Large intestine (tissue), 3 donors: ENCODE results near the gene CHD2. TPM values are rescaled to one million over a fixed set of nuclear protein-coding genes. Genes with fewer than 3 reads are reported as not detected.

Source experiments
- DNase-seq, 2 donors: peaks; one replicate each; pipeline versions ENCODE4 v3.0.0 to v3.0.0-alpha.2; 2013
- H3K27ac ChIP-seq: one replicate; pipeline ENCODE4 v1.5.1; 2013; ENCODE audit warnings: low read length
- H3K27me3 ChIP-seq: 2 replicates; pipeline ENCODE4 v1.6.1; 2013; ENCODE audit warnings: low read length; ENCODE audit not compliant: control insufficient read depth, insufficient read depth
- H3K36me3 ChIP-seq: 2 replicates; pipeline ENCODE4 v1.6.1; 2013; ENCODE audit warnings: low read length; ENCODE audit not compliant: control insufficient read depth, insufficient read depth
- H3K4me1 ChIP-seq: one replicate; pipeline ENCODE4 v1.6.1; 2013; ENCODE audit warnings: low read length; ENCODE audit not compliant: control insufficient read depth, insufficient read depth
- H3K4me3 ChIP-seq: one replicate; pipeline ENCODE4 v1.5.1; 2013; ENCODE audit warnings: low read length
- H3K9me3 ChIP-seq: one replicate; pipeline ENCODE4 v1.6.1; 2013; ENCODE audit warnings: mild to moderate bottlenecking, low read depth, low read length, moderate library complexity; ENCODE audit not compliant: control insufficient read depth
- WGBS: methylation state at CpG from one replicate; pipeline ENCODE4 v1.1.5; 2013; ENCODE audit warnings: low lambda C conversion rate; ENCODE audit not compliant: insufficient coverage; 5-methylcytosine and 5-hydroxymethylcytosine counted together
- polyA plus RNA-seq: library from polyadenylated mRNA; unstranded; fragments of 120-200 nt; gene quantifications from one replicate; pipeline ENCODE4 v1.2.1, GENCODE V29; 2013

The CHD2 gene
- polyA plus RNA-seq, 1 donor: 75.7 TPM

DNA sequence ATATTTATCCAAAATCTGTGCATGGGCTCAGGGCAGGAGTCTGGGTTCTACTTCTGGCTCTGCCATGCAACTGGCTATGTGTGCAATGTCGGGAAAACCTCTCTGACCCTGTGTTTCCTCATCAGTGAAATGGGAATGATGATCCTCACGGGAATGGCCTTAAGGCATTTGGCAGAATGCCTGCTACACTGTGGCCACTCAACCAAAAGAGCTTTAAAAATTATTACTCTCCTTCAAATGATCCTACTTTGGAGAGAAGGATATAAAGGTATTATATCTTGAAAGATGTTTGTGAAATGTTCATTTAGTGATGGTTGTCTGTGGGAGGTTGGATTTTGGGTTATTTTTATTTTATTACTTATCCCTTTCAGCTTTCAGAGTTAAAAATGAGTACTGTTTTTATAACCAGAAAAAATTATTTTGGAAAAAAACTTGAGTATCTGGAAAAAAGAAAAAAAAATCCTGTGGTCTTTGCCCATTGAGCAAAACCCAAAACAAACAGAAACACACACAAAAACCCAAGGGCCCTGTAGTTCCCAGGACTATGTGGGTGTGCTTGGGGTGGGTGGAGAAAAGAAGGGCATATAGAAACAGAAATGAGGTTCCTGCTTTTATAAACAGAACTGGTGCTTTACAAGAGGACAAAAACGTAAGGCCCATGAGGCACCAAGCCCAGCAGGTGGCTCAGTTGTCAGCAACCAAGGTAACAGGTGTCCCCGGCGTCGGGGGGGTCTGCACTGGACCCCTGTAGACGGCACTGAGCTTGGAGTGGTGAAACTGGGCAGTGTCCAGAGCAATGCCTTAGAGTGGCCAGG is 166.9 kb downstream of the CHD2 start:
- H3K4me3 ChIP-seq: no peak overlapping the region
- H3K36me3 ChIP-seq: peaks cover 4% of the 10 kb centered on the region
- H3K9me3 ChIP-seq: peaks cover 4% of the 10 kb centered on the region
- H3K27ac ChIP-seq: no peak overlapping the region
- peaks cover 29% of the 10 kb centered on the region for H3K27me3 ChIP-seq
- DNase-seq: no peak
- no peaks in the 10 kb centered on the region for H3K4me1 ChIP-seq
- WGBS: no CpG with 5 or more reads among the region's 7 CpGs

DNA sequence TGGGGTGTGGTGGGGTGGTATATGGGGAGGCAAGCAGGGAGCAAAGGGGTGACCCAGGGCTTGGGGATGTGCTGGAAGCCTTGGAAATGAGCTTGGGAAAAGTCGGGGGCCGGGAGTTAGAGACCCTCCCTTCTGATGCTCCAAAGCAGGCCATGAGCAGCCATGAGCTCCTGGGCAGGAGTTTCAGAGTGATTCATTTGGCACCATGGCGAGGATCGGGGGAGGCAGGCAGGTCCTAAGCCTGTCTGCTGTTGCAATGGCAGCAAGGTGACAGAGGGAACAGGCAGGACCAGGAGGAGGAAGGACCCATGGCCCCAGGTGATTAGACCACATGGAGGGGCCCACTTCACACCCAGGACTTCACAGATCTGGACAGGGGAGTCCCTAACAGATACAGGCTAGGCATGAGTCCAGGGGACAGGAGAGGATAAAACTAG is 167.5 kb downstream of the CHD2 start:
- H3K4me3 ChIP-seq: no peak overlapping the region
- H3K27ac ChIP-seq: no peak overlapping the region
- peaks cover 4% of the 10 kb centered on the region for H3K9me3 ChIP-seq
- no peak for DNase-seq
- H3K4me1 ChIP-seq: no peaks in the 10 kb centered on the region
- H3K36me3 ChIP-seq: peaks cover 4% of the 10 kb centered on the region
- WGBS: no CpG with 5 or more reads among the region's 4 CpGs
- peaks cover 34% of the 10 kb centered on the region for H3K27me3 ChIP-seq

DNA sequence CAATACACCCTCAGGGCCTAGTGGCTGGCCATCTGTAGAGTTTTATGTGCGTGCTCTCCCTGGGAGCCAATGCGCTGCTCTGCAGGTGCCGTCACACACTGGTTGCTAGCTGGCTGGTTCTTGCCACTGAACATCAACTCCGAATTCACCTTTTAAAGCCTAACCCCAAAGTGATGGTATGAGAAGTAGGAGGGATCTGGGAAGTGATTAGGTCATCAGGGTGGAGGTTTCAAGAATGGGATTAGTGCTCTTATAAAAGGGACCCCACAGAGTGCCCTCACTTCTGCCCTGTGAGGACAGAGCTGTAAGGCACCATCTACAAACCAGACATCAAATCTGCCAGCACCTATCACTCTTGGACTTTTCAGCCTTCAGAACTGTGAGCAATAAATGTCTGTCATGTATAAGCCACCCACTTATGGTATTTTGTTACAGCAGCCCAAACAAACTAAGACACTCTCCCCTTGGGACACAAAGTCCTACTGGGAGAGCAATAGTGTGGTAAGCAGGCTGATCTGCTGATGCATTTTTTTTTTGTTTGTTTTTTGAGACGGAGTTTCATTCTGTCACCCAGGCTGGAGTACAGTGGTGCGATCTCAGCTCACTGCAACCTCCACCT is 168.6 kb downstream of the CHD2 start:
- Histone ChIP-seq H3K27ac (no peak overlapping the region), H3K36me3 (peaks cover 4% of the 10 kb centered on the region), H3K4me3 (no peak overlapping the region), H3K27me3 (peaks cover 38% of the 10 kb centered on the region), H3K4me1 (no peaks in the 10 kb centered on the region), H3K9me3 (peaks cover 6% of the 10 kb centered on the region)
- no peak for DNase-seq
- 95% methylated on average over 4 of the region's 6 CpGs for WGBS

GRCh38 chr15:93070132-93070531 is 170.0 kb downstream of the CHD2 start:
- Histone ChIP-seq H3K4me3 (no peak overlapping the region), H3K36me3 (peaks cover 2% of the 10 kb centered on the region), H3K9me3 (peaks cover 8% of the 10 kb centered on the region), H3K27me3 (peaks cover 42% of the 10 kb centered on the region), H3K4me1 (no peaks in the 10 kb centered on the region), H3K27ac (no peak overlapping the region)
- 60% methylated on average over 1 of the region's 10 CpGs for WGBS
- DNase-seq: no peak

- Histone ChIP-seq H3K4me1 (no peaks in the 10 kb centered on the region), H3K36me3 (peaks cover under 1% of the 10 kb centered on the region), H3K4me3 (peak overlapping the region; percentile 62), H3K27ac (no peak overlapping the region), H3K9me3 (peaks cover 5% of the 10 kb centered on the region), H3K27me3 (peaks cover 42% of the 10 kb centered on the region)
- WGBS: 65% methylated on average over 2 of the region's 10 CpGs
- no peak for DNase-seq
These were observed 170.6 kb downstream of the CHD2 start for GRCh38 chr15:93070551-93071296.

GRCh38 chr15:93071469-93071936 is 171.4 kb downstream of the CHD2 start:
- Histone ChIP-seq H3K4me1 (no peaks in the 10 kb centered on the region), H3K27ac (no peak overlapping the region), H3K27me3 (peaks cover 47% of the 10 kb centered on the region), H3K9me3 (peaks cover 3% of the 10 kb centered on the region), H3K4me3 (peak overlapping the region; percentile 62), H3K36me3 (no peaks in the 10 kb centered on the region)
- no peak for DNase-seq
- 0% methylated on average over 4 of the region's 22 CpGs for WGBS

GRCh38 chr15:93072011-93072410 is 171.9 kb downstream of the CHD2 start:
- Histone ChIP-seq H3K27ac (peak overlapping the region; percentile 51), H3K4me3 (peak overlapping the region; percentile 62), H3K27me3 (peaks cover 52% of the 10 kb centered on the region), H3K36me3 (no peaks in the 10 kb centered on the region), H3K9me3 (peaks cover 3% of the 10 kb centered on the region), H3K4me1 (no peaks in the 10 kb centered on the region)
- DNase-seq: peak in 1 of 2 donors; percentile 10
- no CpG with 5 or more reads among the region's 10 CpGs for WGBS

GRCh38 chr15:93072411-93073394 is 172.6 kb downstream of the CHD2 start:
- peak in 1 of 2 donors; percentile 54 for DNase-seq
- Histone ChIP-seq H3K27me3 (peaks cover 57% of the 10 kb centered on the region), H3K9me3 (peaks cover 3% of the 10 kb centered on the region), H3K4me1 (no peaks in the 10 kb centered on the region), H3K36me3 (no peaks in the 10 kb centered on the region), H3K4me3 (peak overlapping the region; percentile 62), H3K27ac (peak overlapping the region; percentile 51)
- 0% methylated on average over 1 of the region's 96 CpGs for WGBS

DNA sequence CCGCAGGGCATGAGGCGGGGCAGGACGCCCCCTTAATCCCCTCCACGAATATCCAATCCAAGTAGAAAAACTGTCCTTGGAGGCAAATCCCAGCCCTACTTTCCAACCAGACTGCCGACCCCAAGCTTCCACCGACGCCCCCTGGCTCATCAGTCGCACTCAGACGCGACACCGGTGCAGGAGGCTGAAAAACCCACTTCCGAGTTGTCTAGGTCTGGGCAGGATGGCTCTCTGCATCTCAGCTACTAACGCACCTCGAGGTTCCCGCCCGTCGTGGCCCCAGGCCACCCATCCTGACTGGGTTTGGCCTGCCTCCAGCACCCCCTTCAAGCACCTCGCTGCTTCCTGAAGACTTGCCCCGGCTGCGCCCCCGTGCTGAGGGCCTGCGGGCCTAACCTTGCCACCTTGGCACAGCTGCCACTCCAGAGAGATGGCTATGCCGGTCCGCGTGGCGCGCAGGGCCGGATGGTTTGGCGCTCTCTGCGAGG is 173.4 kb downstream of the CHD2 start:
- Histone ChIP-seq H3K27ac (peak overlapping the region; percentile 12), H3K27me3 (peaks cover 57% of the 10 kb centered on the region)
- whole genome bisulfite sequencing: no CpG with 5 or more reads among the region's 30 CpGs

More for the DNA sequence above, 173.4 kb downstream of the CHD2 start:
- peaks cover 3% of the 10 kb centered on the region for H3K9me3 ChIP-seq
- no peaks in the 10 kb centered on the region for H3K4me1 ChIP-seq
- H3K36me3 ChIP-seq: no peaks in the 10 kb centered on the region
- DNase-seq: no peak
- H3K4me3 ChIP-seq: no peak overlapping the region
